Measurements from ENCODE around the gene NOP56.

NOP56 gene

DNA sequence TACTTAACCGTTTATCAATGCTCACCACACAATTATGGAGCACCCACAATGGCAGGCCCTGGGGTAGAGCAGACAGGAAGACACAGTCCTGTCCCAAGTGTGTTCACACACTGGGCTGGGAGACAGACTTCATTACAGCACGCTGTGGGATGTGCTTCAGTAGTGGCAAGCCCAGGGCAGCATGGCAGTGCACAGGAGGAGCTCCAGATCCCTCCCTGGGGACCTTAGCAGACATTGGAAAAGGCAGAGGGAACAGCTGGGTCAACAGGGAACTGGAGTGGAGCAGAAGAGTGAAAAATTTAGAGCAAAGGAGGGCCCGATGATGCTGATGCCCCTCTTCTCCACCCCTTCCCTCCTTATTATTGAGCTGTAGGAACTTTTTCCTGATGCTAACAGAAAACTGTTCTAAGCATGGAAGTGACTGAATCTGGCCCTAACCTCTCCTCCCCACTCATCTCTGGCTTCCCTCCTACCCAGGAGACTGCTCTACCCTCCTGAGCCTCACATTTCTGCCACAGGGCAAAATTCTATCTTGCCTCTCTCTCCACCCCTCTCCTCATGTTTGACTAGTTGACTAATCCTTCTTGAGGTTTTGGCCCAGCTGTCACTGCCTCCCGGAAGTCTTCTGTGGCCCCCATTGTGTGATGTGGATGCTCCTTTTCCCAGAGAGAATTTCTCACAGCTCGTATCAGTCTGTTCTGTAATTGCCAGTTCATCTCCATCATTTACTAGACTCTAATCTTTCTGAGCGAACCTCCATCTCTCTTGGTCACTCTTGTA is 41.3 kb upstream of the NOP56 start:
- TF ChIP-seq, protein P1, sequence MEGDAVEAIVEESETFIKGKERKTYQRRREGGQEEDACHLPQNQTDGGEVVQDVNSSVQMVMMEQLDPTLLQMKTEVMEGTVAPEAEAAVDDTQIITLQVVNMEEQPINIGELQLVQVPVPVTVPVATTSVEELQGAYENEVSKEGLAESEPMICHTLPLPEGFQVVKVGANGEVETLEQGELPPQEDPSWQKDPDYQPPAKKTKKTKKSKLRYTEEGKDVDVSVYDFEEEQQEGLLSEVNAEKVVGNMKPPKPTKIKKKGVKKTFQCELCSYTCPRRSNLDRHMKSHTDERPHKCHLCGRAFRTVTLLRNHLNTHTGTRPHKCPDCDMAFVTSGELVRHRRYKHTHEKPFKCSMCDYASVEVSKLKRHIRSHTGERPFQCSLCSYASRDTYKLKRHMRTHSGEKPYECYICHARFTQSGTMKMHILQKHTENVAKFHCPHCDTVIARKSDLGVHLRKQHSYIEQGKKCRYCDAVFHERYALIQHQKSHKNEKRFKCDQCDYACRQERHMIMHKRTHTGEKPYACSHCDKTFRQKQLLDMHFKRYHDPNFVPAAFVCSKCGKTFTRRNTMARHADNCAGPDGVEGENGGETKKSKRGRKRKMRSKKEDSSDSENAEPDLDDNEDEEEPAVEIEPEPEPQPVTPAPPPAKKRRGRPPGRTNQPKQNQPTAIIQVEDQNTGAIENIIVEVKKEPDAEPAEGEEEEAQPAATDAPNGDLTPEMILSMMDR (conservative IDR thresholded peaks at IDR 0.05; ENCODE audit: low read depth, low read length), result no peak
- no peak for DNase-seq (ENCODE audit: low read depth)
- H3K4me3 ChIP-seq (ENCODE audit: low read depth, low read length), result no peak overlapping the region

DNA sequence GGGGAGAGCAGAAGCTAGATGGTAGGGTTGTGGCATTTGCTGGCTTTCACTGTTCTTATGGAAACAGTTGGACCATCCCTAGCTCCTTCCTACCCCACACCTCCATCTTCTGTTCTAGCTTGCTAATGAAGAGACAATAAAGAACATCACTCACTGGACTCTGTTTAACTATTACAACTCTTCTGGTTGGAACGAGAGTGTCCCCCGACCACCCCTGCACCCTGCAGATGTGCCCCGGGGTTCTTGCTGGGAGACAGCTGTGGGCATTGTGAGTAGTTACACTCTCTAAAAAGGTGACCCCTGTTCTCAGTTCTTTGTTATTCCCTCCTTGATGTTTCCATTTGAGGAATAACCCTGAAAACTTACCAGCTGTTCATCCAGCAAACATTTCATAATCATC is 40.4 kb upstream of the NOP56 start:
- no peak for DNase-seq (ENCODE audit: low read depth)
- TF ChIP-seq, protein P1 (conservative IDR thresholded peaks at IDR 0.05; ENCODE audit: low read depth, low read length), result no peak
- H3K4me3 ChIP-seq (ENCODE audit: low read depth, low read length), result no peak overlapping the region

DNA sequence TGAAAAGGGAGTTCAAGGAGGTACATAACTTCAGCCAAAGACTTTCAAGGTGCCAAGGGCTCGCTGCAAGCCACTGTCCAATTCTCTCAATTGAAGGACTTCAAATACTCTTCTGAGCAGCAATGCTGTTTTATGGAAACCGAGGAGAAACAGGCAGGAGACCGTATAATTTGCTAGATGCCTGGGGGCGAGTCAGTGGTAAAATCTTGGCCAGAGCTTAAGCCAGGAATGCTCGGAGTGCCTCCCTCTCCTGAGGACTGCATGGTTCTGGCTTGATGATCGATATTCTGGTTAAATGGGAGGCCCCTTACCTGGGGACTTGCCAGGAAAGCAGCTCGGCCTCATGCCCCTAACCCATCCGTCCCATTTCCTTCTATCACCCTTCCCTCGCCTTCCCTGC is 35.8 kb upstream of the NOP56 start:
- no peak overlapping the region for H3K4me3 ChIP-seq (ENCODE audit: low read depth, low read length)
- no peak for DNase-seq (ENCODE audit: low read depth)
- TF ChIP-seq, protein P1 (conservative IDR thresholded peaks at IDR 0.05; ENCODE audit: low read depth, low read length), result no peak

DNA sequence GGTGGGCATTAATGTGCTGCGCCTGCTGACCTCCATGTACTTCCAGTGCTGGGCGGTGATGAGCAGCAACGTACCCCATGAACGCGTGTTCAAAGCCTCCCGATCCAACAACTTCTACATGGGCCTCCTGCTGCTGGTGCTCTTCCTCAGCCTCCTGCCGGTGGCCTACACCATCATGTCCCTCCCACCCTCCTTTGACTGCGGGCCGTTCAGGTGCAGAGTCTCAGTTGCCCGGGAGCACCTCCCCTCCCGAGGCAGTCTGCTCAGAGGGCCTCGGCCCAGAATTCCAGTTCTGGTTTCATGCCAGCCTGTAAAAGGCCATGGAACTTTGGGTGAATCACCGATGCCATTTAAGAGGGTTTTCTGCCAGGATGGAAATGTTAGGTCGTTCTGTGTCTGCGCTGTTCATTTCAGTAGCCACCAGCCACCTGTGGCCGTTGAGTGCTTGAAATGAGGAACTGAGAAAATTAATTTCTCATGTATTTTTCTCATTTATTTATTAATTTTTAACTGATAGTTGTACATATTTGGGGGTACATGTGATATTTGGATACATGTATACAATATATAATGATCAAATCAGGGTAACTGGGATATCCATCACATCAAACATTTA is 35.2 kb upstream of the NOP56 start:
- TF ChIP-seq, protein P1 (conservative IDR thresholded peaks at IDR 0.05; ENCODE audit: low read depth, low read length), result no peak
- H3K4me3 ChIP-seq (ENCODE audit: low read depth, low read length), result no peak overlapping the region
- DNase-seq (ENCODE audit: low read depth), result no peak

DNA sequence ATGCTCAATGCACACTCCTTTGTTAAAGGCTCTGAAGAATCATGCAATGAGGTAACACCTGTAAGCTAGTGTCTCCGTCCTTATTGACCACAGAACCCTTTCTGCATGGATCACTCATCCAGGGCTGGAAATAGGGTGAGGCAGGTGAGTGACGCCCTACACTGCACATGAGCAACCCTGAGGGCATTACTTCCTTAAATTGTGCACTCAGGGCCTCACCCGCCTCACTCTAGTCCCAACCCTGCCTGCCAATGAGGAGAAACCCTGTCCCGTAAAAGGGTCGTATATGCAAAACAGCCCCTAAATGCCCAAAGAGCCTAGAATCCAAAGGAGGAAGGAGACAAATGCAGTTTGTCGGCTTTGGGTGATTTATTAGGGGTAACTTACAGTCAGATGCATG is 33.6 kb upstream of the NOP56 start:
- DNase-seq (ENCODE audit: low read depth), result no peak
- H3K4me3 ChIP-seq (ENCODE audit: low read depth, low read length), result no peak overlapping the region
- TF ChIP-seq, protein P1 (conservative IDR thresholded peaks at IDR 0.05; ENCODE audit: low read depth, low read length), result no peak

DNA sequence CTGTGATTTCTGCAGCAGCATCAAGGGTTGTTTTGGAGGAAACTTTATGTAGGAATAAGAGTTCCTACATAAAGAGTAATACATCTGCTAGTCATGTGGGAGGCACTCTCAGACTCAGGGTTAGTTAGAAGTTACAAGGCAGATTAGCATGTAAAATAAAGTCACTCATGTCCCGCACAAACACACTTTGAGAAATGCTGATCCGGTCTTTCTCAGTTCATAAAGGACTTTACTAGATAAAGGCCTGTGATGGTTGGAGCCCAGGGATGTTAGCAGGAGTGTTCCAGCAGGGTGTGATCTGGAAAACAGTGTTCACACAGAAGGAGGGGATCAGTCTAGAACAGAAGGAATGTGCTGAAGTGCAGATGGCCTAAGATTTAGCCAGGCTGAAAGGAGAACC is 33.1 kb upstream of the NOP56 start:
- no peak overlapping the region for H3K4me3 ChIP-seq (ENCODE audit: low read depth, low read length)
- no peak for DNase-seq (ENCODE audit: low read depth)
- TF ChIP-seq, protein P1 (conservative IDR thresholded peaks at IDR 0.05; ENCODE audit: low read depth, low read length), result no peak

Measured in choroid plexus epithelial cell (primary cell).